WTC11 (cell line): Measurements from ENCODE around the gene NHS. TPM values are rescaled to one million over a fixed set of nuclear protein-coding genes. Genes with fewer than 3 reads are reported as not detected.

Experiments
- ATAC-seq: fragments of 200-7000 bp; cut with Tn5 transposase; 2 replicates; pipeline ENCODE4 v1.10.0; 2021; ENCODE audit warnings: mild to moderate bottlenecking, moderate library complexity
- CTCF ChIA-PET: fragments of 300-600 bp; sonication (Branson Sonifier 250); formaldehyde crosslinking; loops from one replicate; lab custom pipeline; 2021; ENCODE audit warnings: antibody characterized with exemption; lab: Charles Lee
- POLR2A ChIA-PET: fragments of 350-600 bp; sonication (Branson Sonifier 250); formaldehyde crosslinking; loops from one replicate; lab custom pipeline; 2021; ENCODE audit warnings: antibody characterized with exemption; lab: Charles Lee
- DNase-seq: peaks from one replicate; pipeline ENCODE4 v3.0.0; 2021; ENCODE audit warnings: low spot score
- H3K27ac Mint-ChIP-seq: 2 replicates; pipeline ENCODE4 v1.8.0; 2021; ENCODE audit warnings: mixed read lengths
- H3K27me3 Mint-ChIP-seq: 2 replicates; pipeline ENCODE4 v1.8.0; 2021; ENCODE audit warnings: low read depth, mild to moderate bottlenecking, moderate library complexity, mixed read lengths
- H3K36me3 Mint-ChIP-seq: 2 replicates; pipeline ENCODE4 v1.8.0; 2021; ENCODE audit warnings: mixed read lengths
- H3K4me1 Mint-ChIP-seq: 2 replicates; pipeline ENCODE4 v1.8.0; 2022; ENCODE audit warnings: mixed read lengths
- H3K4me3 Mint-ChIP-seq: 2 replicates; pipeline ENCODE4 v1.8.0; 2021; ENCODE audit warnings: mild to moderate bottlenecking, moderate library complexity, mixed read lengths
- H3K9me3 Mint-ChIP-seq: 2 replicates; pipeline ENCODE4 v1.8.0; 2021; ENCODE audit warnings: mixed read lengths
- CBFB ChIP-seq: sonication (generic); formaldehyde crosslinking; IDR thresholded peaks from 2 replicates; pipeline ENCODE4 v1.8.1; 2022; ENCODE audit warnings: mild to moderate bottlenecking, low read depth, missing genetic modification reagents
- CREB1 ChIP-seq: sonication (generic); formaldehyde crosslinking; IDR thresholded peaks from 2 replicates; pipeline ENCODE4 v1.8.0; 2023; ENCODE audit warnings: mild to moderate bottlenecking, missing genetic modification reagents
- CREM ChIP-seq: sonication (generic); formaldehyde crosslinking; IDR thresholded peaks from 2 replicates; pipeline ENCODE4 v1.8.1; 2022; ENCODE audit warnings: mild to moderate bottlenecking, missing genetic modification reagents, moderate library complexity
- ETV6 ChIP-seq: sonication (generic); formaldehyde crosslinking; IDR thresholded peaks from 2 replicates; pipeline ENCODE4 v1.8.1; 2022; ENCODE audit warnings: mild to moderate bottlenecking, missing genetic modification reagents
- FOXJ3 ChIP-seq: sonication (generic); formaldehyde crosslinking; IDR thresholded peaks from 2 replicates; pipeline ENCODE4 v1.9.0; 2021; ENCODE audit warnings: missing genetic modification reagents, mild to moderate bottlenecking, borderline replicate concordance
- FOXP1 ChIP-seq: sonication (generic); formaldehyde crosslinking; IDR thresholded peaks from 2 replicates; pipeline ENCODE4 v1.8.0; 2022; ENCODE audit warnings: missing genetic modification reagents, mild to moderate bottlenecking, moderate library complexity, borderline replicate concordance
- NFE2L1 ChIP-seq: sonication (generic); formaldehyde crosslinking; IDR thresholded peaks from 2 replicates; pipeline ENCODE4 v1.8.1; 2023; ENCODE audit warnings: missing genetic modification reagents
- OVOL2 ChIP-seq: fragments of 250-450 bp; sonication (Bioruptor Pico); IDR thresholded peaks from 2 replicates; pipeline ENCODE4 v1.9.0; 2021; ENCODE audit warnings: mild to moderate bottlenecking, borderline replicate concordance
- SMAD3 ChIP-seq: sonication (generic); formaldehyde crosslinking; IDR thresholded peaks from 2 replicates; pipeline ENCODE4 v1.8.0; 2022; ENCODE audit warnings: missing genetic modification reagents, mild to moderate bottlenecking, borderline replicate concordance
- SOX15 ChIP-seq: fragments of 250-450 bp; sonication (Bioruptor Pico); IDR thresholded peaks from 2 replicates; pipeline ENCODE4 v1.9.0; 2021; ENCODE audit warnings: mild to moderate bottlenecking
- SP1 ChIP-seq: sonication (generic); formaldehyde crosslinking; conservative IDR thresholded peaks from 2 replicates; pipeline ENCODE4 v1.8.1; 2022; ENCODE audit warnings: missing genetic modification reagents
- ZNF219 ChIP-seq: sonication (generic); formaldehyde crosslinking; IDR thresholded peaks from 2 replicates; pipeline ENCODE4 v1.8.0; 2023; ENCODE audit warnings: missing genetic modification reagents, mild to moderate bottlenecking, borderline replicate concordance
- ZNF317 ChIP-seq: sonication (generic); formaldehyde crosslinking; IDR thresholded peaks from 2 replicates; pipeline ENCODE4 v1.8.1; 2023; ENCODE audit warnings: low read depth, mild to moderate bottlenecking, moderate library complexity, missing genetic modification reagents, borderline replicate concordance
- ZNF396 ChIP-seq: fragments of 250-450 bp; sonication (Bioruptor Pico); IDR thresholded peaks from 2 replicates; pipeline ENCODE4 v1.8.0; 2021; ENCODE audit warnings: mild to moderate bottlenecking, moderate library complexity, borderline replicate concordance
- ZNF671 ChIP-seq: fragments of 250-450 bp; sonication (Bioruptor Pico); IDR thresholded peaks from 2 replicates; pipeline ENCODE4 v1.8.0; 2021; ENCODE audit warnings: mild to moderate bottlenecking
- total RNA-seq: library from RNA; stranded (reverse); gene quantifications from 3 replicates; pipeline ENCODE4 v1.2.3, GENCODE V29; 2021
- TF ChIP-seq, protein P1 (sequence below): sonication (generic); formaldehyde crosslinking; IDR thresholded peaks from 2 replicates; pipeline ENCODE4 v1.8.1; 2023; ENCODE audit warnings: mild to moderate bottlenecking, moderate library complexity, missing genetic modification reagents
- TF ChIP-seq, protein P2 (sequence below): sonication (generic); formaldehyde crosslinking; IDR thresholded peaks from 2 replicates; pipeline ENCODE4 v1.8.0; 2022; ENCODE audit warnings: mild to moderate bottlenecking, missing genetic modification reagents
- TF ChIP-seq, protein P3 (sequence below): sonication (generic); formaldehyde crosslinking; IDR thresholded peaks from 2 replicates; pipeline ENCODE4 v1.8.0; 2023; ENCODE audit warnings: missing genetic modification reagents
- TF ChIP-seq, protein P4 (sequence below): sonication (generic); formaldehyde crosslinking; IDR thresholded peaks from 2 replicates; pipeline ENCODE4 v1.8.0; 2023; ENCODE audit warnings: missing genetic modification reagents, mild to moderate bottlenecking, borderline replicate concordance
- TF ChIP-seq, protein P5 (sequence below): sonication (generic); formaldehyde crosslinking; IDR thresholded peaks from 2 replicates; pipeline ENCODE4 v1.8.1; 2023; ENCODE audit warnings: mild to moderate bottlenecking, missing genetic modification reagents
- TF ChIP-seq, protein P6 (sequence below): fragments of 250-450 bp; sonication (Bioruptor Pico); IDR thresholded peaks from 2 replicates; pipeline ENCODE4 v1.9.0; 2021; ENCODE audit warnings: mild to moderate bottlenecking

NHS gene
- total RNA-seq, 1 experiment from 2014 or later, result 5.8 TPM

DNA sequence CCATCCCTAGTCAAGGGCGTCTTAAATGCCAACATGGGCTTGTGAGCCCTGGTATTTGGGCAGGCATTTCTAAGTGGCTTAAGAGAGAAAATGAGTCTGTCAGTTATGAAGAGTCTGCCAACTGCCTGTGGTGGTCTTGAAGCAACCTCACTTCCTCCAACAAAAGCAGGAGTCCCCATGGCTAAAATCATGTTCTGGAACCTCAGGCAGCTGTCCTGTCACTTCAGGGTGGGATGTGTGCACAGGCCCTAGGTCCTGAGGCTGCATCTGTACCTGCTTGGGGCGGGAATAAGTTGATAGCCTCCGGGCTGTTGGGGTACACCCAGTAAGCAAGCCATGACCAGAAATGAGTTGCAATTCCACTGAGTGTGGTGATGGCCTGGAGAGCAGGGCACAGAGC, 247.3 kb downstream of the NHS start (continued):
- TF ChIP-seq, protein P1, sequence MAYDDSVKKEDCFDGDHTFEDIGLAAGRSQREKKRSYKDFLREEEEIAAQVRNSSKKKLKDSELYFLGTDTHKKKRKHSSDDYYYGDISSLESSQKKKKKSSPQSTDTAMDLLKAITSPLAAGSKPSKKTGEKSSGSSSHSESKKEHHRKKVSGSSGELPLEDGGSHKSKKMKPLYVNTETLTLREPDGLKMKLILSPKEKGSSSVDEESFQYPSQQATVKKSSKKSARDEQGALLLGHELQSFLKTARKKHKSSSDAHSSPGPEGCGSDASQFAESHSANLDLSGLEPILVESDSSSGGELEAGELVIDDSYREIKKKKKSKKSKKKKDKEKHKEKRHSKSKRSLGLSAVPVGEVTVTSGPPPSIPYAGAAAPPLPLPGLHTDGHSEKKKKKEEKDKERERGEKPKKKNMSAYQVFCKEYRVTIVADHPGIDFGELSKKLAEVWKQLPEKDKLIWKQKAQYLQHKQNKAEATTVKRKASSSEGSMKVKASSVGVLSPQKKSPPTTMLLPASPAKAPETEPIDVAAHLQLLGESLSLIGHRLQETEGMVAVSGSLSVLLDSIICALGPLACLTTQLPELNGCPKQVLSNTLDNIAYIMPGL (CRISPR knock-in tag), result no peak
- TF ChIP-seq, protein P2, sequence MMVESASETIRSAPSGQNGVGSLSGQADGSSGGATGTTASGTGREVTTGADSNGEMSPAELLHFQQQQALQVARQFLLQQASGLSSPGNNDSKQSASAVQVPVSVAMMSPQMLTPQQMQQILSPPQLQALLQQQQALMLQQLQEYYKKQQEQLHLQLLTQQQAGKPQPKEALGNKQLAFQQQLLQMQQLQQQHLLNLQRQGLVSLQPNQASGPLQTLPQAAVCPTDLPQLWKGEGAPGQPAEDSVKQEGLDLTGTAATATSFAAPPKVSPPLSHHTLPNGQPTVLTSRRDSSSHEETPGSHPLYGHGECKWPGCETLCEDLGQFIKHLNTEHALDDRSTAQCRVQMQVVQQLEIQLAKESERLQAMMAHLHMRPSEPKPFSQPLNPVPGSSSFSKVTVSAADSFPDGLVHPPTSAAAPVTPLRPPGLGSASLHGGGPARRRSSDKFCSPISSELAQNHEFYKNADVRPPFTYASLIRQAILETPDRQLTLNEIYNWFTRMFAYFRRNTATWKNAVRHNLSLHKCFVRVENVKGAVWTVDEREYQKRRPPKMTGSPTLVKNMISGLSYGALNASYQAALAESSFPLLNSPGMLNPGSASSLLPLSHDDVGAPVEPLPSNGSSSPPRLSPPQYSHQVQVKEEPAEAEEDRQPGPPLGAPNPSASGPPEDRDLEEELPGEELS (CRISPR knock-in tag), result no peak
- TF ChIP-seq CBFB (CRISPR knock-in tag) (no peak), ZNF396 (CRISPR knock-in tag) (no peak), ZNF219 (CRISPR knock-in tag) (no peak), SOX15 (CRISPR knock-in tag) (no peak), CREB1 (CRISPR knock-in tag) (no peak), ZNF317 (CRISPR knock-in tag) (no peak), NFE2L1 (no peak)
- TF ChIP-seq, protein P3, sequence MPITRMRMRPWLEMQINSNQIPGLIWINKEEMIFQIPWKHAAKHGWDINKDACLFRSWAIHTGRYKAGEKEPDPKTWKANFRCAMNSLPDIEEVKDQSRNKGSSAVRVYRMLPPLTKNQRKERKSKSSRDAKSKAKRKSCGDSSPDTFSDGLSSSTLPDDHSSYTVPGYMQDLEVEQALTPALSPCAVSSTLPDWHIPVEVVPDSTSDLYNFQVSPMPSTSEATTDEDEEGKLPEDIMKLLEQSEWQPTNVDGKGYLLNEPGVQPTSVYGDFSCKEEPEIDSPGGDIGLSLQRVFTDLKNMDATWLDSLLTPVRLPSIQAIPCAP (CRISPR knock-in tag), result no peak
- TF ChIP-seq, protein P4, sequence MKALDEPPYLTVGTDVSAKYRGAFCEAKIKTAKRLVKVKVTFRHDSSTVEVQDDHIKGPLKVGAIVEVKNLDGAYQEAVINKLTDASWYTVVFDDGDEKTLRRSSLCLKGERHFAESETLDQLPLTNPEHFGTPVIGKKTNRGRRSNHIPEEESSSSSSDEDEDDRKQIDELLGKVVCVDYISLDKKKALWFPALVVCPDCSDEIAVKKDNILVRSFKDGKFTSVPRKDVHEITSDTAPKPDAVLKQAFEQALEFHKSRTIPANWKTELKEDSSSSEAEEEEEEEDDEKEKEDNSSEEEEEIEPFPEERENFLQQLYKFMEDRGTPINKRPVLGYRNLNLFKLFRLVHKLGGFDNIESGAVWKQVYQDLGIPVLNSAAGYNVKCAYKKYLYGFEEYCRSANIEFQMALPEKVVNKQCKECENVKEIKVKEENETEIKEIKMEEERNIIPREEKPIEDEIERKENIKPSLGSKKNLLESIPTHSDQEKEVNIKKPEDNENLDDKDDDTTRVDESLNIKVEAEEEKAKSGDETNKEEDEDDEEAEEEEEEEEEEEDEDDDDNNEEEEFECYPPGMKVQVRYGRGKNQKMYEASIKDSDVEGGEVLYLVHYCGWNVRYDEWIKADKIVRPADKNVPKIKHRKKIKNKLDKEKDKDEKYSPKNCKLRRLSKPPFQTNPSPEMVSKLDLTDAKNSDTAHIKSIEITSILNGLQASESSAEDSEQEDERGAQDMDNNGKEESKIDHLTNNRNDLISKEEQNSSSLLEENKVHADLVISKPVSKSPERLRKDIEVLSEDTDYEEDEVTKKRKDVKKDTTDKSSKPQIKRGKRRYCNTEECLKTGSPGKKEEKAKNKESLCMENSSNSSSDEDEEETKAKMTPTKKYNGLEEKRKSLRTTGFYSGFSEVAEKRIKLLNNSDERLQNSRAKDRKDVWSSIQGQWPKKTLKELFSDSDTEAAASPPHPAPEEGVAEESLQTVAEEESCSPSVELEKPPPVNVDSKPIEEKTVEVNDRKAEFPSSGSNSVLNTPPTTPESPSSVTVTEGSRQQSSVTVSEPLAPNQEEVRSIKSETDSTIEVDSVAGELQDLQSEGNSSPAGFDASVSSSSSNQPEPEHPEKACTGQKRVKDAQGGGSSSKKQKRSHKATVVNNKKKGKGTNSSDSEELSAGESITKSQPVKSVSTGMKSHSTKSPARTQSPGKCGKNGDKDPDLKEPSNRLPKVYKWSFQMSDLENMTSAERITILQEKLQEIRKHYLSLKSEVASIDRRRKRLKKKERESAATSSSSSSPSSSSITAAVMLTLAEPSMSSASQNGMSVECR (CRISPR knock-in tag), result no peak

DNA sequence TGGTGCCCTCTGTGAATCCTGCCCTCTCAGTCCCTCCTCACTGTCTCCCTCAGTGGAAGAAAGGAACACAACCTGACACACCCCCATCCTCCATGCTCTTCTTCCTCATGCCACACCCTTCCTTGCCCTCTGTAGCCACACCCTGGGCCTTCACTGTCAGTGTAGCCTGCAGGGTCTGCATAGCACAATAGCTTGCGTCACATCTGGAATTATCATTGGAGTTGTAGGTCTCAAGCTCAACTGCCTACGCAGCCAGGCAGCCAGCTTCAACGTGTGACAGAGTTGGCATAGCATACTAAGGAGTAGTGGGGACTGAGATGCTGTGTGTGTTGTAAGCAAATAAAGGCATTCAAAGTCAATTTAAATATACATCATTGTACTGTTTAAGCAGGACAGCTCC, 248.8 kb downstream of the NHS start:
- ATAC-seq, result no peak
- H3K27me3 Mint-ChIP-seq, result no peaks in the 10 kb centered on the region; the same call in 1 of the 2 replicates
- H3K36me3 Mint-ChIP-seq, result no peaks in the 10 kb centered on the region
- TF ChIP-seq CREM, result no peak
- no peak for TF ChIP-seq SMAD3
- TF ChIP-seq OVOL2 (CRISPR knock-in tag), result no peak
- TF ChIP-seq, protein P5, sequence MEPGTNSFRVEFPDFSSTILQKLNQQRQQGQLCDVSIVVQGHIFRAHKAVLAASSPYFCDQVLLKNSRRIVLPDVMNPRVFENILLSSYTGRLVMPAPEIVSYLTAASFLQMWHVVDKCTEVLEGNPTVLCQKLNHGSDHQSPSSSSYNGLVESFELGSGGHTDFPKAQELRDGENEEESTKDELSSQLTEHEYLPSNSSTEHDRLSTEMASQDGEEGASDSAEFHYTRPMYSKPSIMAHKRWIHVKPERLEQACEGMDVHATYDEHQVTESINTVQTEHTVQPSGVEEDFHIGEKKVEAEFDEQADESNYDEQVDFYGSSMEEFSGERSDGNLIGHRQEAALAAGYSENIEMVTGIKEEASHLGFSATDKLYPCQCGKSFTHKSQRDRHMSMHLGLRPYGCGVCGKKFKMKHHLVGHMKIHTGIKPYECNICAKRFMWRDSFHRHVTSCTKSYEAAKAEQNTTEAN, result no peak
- TF ChIP-seq FOXJ3 (CRISPR knock-in tag), result no peak
- TF ChIP-seq ZNF671 (CRISPR knock-in tag), result no peak
- no peak for TF ChIP-seq FOXP1 (CRISPR knock-in tag)
- TF ChIP-seq SP1 (CRISPR knock-in tag), result no peak
- TF ChIP-seq, protein P6, sequence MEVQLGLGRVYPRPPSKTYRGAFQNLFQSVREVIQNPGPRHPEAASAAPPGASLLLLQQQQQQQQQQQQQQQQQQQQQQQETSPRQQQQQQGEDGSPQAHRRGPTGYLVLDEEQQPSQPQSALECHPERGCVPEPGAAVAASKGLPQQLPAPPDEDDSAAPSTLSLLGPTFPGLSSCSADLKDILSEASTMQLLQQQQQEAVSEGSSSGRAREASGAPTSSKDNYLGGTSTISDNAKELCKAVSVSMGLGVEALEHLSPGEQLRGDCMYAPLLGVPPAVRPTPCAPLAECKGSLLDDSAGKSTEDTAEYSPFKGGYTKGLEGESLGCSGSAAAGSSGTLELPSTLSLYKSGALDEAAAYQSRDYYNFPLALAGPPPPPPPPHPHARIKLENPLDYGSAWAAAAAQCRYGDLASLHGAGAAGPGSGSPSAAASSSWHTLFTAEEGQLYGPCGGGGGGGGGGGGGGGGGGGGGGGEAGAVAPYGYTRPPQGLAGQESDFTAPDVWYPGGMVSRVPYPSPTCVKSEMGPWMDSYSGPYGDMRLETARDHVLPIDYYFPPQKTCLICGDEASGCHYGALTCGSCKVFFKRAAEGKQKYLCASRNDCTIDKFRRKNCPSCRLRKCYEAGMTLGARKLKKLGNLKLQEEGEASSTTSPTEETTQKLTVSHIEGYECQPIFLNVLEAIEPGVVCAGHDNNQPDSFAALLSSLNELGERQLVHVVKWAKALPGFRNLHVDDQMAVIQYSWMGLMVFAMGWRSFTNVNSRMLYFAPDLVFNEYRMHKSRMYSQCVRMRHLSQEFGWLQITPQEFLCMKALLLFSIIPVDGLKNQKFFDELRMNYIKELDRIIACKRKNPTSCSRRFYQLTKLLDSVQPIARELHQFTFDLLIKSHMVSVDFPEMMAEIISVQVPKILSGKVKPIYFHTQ (CRISPR knock-in tag), result no peak
- no peak for TF ChIP-seq ETV6
- H3K27ac Mint-ChIP-seq, result no peak overlapping the region
- peaks cover 5% of the 10 kb centered on the region; the same call in 1 of the 2 replicates for H3K9me3 Mint-ChIP-seq
- DNase-seq, result no peak
- no peak overlapping the region for H3K4me3 Mint-ChIP-seq
- POLR2A ChIA-PET, result no interaction called here
- CTCF ChIA-PET, result no interaction called here
- H3K4me1 Mint-ChIP-seq, result peaks cover 11% of the 10 kb centered on the region
